Activated naive CD4-positive, alpha-beta T cell treated with anti-CD3 and anti-CD28 coated beads, Interleukin-2, amount 50 U/mL, for 72 hours (primary cell): ENCODE results near the gene SLC7A9. TPM values are rescaled to one million over a fixed set of nuclear protein-coding genes. Genes with fewer than 3 reads are reported as not detected.
"Not testable (repeated sequence)": the region's sequence is repeated elsewhere in the genome, so short reads cannot be mapped to it uniquely, and the experiment has no call there.

Experiments used
- ATAC-seq, 2 donors: fragments of 150-1000 bp; cut with Tn5 transposase; 2 replicates each; pipeline ENCODE4 v1.10.0; 2021; ENCODE audit warnings: mild to moderate bottlenecking in 2 of 2, moderate library complexity in 2 of 2
- DNase-seq, 2 donors: peaks; one replicate each; pipeline ENCODE4 v3.0.0; 2021 to 2022; ENCODE audit warnings: low spot score in 2 of 2
- H3K27ac Mint-ChIP-seq, 2 donors: one replicate each; pipeline ENCODE4 v1.8.0; 2022; ENCODE audit warnings: mild to moderate bottlenecking in 2 of 2, mixed read lengths in 2 of 2
- H3K36me3 Mint-ChIP-seq, 2 donors: one replicate each; pipeline ENCODE4 v1.8.0; 2022; ENCODE audit warnings: mixed read lengths in 2 of 2
- H3K9me3 Mint-ChIP-seq, 2 donors: one replicate each; pipeline ENCODE4 v1.8.0; 2022; ENCODE audit warnings: mixed read lengths in 2 of 2
- total RNA-seq, 2 donors: library from RNA; stranded (reverse); gene quantifications; one replicate each; pipeline ENCODE4 v1.2.3, GENCODE V29; 2022

SLC7A9 gene
- total RNA-seq, 2 donors from 2014 or later: not detected

- no peaks in the 10 kb centered on the region for H3K36me3 Mint-ChIP-seq
- no peaks in the 10 kb centered on the region for H3K9me3 Mint-ChIP-seq
- ATAC-seq (peak; percentile 39 to 52), DNase-seq (no peak)
- H3K27ac Mint-ChIP-seq: no peak overlapping the region
Measured at GRCh38 chr19:32809254-32809653, 60.3 kb downstream of the SLC7A9 start.

- no peak for ATAC-seq
- no peak for DNase-seq
- Mint-ChIP-seq H3K27ac (no peak overlapping the region), H3K36me3 (no peaks in the 10 kb centered on the region), H3K9me3 (no peaks in the 10 kb centered on the region)
Measured at GRCh38 chr19:32808236-32808635, 61.3 kb downstream of the SLC7A9 start.

- ATAC-seq (no peak), DNase-seq (no peak)
- Mint-ChIP-seq H3K36me3 (no peaks in the 10 kb centered on the region), H3K9me3 (no peaks in the 10 kb centered on the region), H3K27ac (no peak overlapping the region)
Measured at GRCh38 chr19:32802840-32803239, 66.7 kb downstream of the SLC7A9 start.

DNA sequence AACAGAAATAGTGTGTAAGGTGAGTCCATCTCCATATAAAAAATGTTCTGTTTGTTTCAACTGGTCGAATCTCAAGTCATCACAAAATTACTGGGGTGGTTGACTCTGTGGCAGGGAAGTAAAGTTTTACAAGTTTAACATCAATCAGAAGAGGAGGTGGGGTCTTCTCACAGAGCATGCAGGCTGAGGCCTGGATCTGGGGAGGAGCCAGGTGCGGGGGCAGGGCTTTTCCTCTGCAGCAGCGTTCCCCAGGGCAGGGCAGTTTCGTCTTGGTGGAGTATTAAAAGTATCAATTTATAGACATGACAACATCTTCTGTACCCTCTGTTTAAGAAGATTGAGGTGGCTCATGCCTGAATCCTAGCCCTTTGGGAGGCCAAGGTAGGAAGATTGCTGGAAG, 68.8 kb downstream of the SLC7A9 start:
- ATAC-seq: no peak
- no peaks in the 10 kb centered on the region for H3K9me3 Mint-ChIP-seq
- no peak for DNase-seq
- peak overlapping the region in 1 of 2 donors; percentile 61 for H3K27ac Mint-ChIP-seq
- H3K36me3 Mint-ChIP-seq: no peaks in the 10 kb centered on the region

- H3K27ac Mint-ChIP-seq: no peak overlapping the region
- H3K9me3 Mint-ChIP-seq: no peaks in the 10 kb centered on the region
Measured at GRCh38 chr19:32800191-32800590, 69.4 kb downstream of the SLC7A9 start.

DNA sequence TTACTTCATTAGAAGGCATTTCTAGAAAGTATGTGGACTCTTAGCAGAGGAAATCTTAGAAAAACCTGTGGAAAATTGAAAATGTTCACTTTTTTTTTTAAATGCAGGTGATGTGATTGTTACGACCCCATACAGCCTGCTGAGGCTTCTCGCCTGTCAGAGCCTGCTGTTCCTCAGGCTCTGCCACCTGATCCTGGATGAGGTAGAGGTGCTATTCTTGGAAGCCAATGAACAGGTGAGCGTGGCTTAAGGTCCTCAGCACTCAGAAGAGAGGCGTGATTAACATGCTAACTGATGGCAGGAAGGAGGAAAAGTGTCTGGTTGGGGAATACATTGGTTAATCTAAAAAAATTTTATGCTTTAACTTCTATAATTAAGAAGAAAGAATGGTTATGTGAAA, 71.4 kb downstream of the SLC7A9 start:
- DNase-seq (no peak), ATAC-seq (no peak)
- Mint-ChIP-seq H3K9me3 (no peaks in the 10 kb centered on the region), H3K27ac (no peak overlapping the region), H3K36me3 (no peaks in the 10 kb centered on the region)

More at GRCh38 chr19:32800191-32800590, 69.4 kb downstream of the SLC7A9 start:
- H3K36me3 Mint-ChIP-seq: no peaks in the 10 kb centered on the region
- no peak for ATAC-seq
- no peak for DNase-seq

DNA sequence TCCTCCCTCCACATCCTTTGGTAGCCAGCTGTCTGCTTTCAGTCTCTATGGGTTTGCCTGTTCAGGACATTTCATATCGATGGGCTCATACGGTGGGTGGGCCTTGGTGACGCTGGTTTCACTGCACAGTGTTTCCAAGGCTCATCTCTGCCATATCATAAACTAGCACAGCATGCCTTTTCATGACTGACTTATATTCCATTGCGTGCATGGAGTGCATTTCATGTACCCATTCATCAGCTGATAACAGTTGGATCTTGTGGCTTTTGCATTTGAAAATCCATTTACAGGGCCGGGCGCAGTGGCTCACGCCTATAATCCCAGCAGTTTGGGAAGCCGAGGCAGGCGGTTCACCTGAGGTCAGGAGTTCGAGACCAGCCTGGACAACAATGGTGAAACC, 80.1 kb downstream of the SLC7A9 start:
- peaks cover 3 to 12% of the 10 kb centered on the region in 2 donors for H3K9me3 Mint-ChIP-seq
- H3K27ac Mint-ChIP-seq: no peak overlapping the region
- no peak for ATAC-seq
- no peak for DNase-seq
- H3K36me3 Mint-ChIP-seq: peaks cover 10 to 11% of the 10 kb centered on the region in 2 donors

DNA sequence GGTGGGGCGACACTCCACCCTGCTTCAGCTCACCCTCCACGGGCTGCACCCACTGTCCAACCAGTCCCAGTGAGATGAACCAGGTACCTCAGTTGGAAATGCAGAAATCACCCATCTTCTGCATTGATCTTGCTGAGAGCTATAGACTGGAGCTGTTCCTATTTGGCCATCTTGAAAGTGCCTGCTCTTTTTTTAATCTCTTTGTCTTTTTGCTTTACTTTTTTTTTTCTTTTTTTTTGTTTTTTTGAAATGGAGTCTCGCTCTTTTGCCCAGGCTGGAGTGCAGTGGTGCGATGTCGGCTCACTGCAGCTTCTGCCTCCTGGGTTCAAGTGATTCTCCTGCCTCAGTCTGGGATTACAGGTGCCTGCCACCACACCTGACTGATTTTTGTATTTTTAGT, 81.7 kb downstream of the SLC7A9 start:
- H3K9me3 Mint-ChIP-seq: peaks cover 3 to 12% of the 10 kb centered on the region in 2 donors
- ATAC-seq, DNase-seq, H3K27ac Mint-ChIP-seq: not testable (repeated sequence)
- H3K36me3 Mint-ChIP-seq: peaks cover 14 to 19% of the 10 kb centered on the region in 2 donors

- H3K36me3 Mint-ChIP-seq: peaks cover 18 to 23% of the 10 kb centered on the region in 2 donors
- not testable (repeated sequence) for DNase-seq, H3K27ac Mint-ChIP-seq, ATAC-seq
- peaks cover 3 to 12% of the 10 kb centered on the region in 2 donors for H3K9me3 Mint-ChIP-seq
Measured at GRCh38 chr19:32787161-32787813, 82.3 kb downstream of the SLC7A9 start.

- Mint-ChIP-seq H3K36me3 (peaks cover 27 to 29% of the 10 kb centered on the region in 2 donors), H3K9me3 (peaks cover 11 to 20% of the 10 kb centered on the region in 2 donors)
- H3K27ac Mint-ChIP-seq, DNase-seq, ATAC-seq: not testable (repeated sequence)
Measured at GRCh38 chr19:32782089-32782488, 87.5 kb downstream of the SLC7A9 start.

DNA sequence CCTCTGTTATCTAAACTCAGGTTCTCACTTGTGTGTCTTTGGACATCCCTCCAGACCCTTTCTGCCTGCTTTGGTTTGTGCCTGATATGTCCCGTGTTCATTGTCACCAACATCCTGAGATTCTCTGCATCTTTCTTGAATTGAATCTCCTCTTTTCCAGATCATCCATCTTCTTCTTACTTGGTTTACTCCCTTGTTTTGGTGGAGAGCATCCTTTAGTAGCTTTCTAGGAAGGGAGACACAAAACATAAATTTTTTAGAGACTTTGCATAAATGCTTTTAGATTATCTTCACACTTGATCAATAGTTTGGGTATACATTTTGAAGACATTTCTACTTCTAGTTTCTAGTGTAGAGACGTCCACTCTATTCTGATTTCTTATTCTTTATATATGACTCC, 88.3 kb downstream of the SLC7A9 start:
- ATAC-seq (no peak), DNase-seq (no peak)
- H3K9me3 Mint-ChIP-seq: peaks cover 8 to 13% of the 10 kb centered on the region in 2 donors
- no peak overlapping the region for H3K27ac Mint-ChIP-seq
- H3K36me3 Mint-ChIP-seq: peaks cover 19 to 21% of the 10 kb centered on the region in 2 donors

Other genes with a start within 250 kb of the SLC7A9 start
- gene ANKRD27, start 194.6 kb downstream of the SLC7A9 start, total RNA-seq: 10 to 100 TPM; 30.2 to 38.5 TPM
- gene RGS9BP, start 193.9 kb downstream of the SLC7A9 start, total RNA-seq: under 1 TPM in 1 of 2 donors, not detected in 1; 0.39 TPM
- 10 to 100 TPM; 10.1 to 15.9 TPM for gene NUDT19, start 177.9 kb downstream of the SLC7A9 start, total RNA-seq
- 1 to 10 TPM in 1 of 2 donors, under 1 TPM in 1; 0.09 to 5.8 TPM for gene TDRD12, start 150.0 kb downstream of the SLC7A9 start, total RNA-seq
- 10 to 100 TPM; 15.3 to 21.3 TPM for gene CEP89, start 102.2 kb upstream of the SLC7A9 start, total RNA-seq
- 10 to 100 TPM in 1 of 2 donors, 1 to 10 TPM in 1; 9.8 to 13.3 TPM for gene FAAP24, start 102.5 kb upstream of the SLC7A9 start, total RNA-seq
- gene RHPN2, start 195.1 kb upstream of the SLC7A9 start, total RNA-seq: 1 to 10 TPM; 2.0 to 4.7 TPM
- gene GPATCH1, start 211.4 kb upstream of the SLC7A9 start, total RNA-seq: 10 to 100 TPM; 12.9 to 15.6 TPM